ENCODE data around the gene CRIP2.

Gene CRIP2

GRCh38 chr14:105460616-105461015, 14.0 kb upstream of the CRIP2 start:
- DNase-seq (ENCODE audit: low read depth) = no peak
- no peak overlapping the region for H3K4me3 ChIP-seq (ENCODE audit: low read depth, low read length)
- no peak for TF ChIP-seq CTCF (conservative IDR thresholded peaks at IDR 0.05; ENCODE audit: low read depth, low read length)

GRCh38 chr14:105461903-105462302, 12.7 kb upstream of the CRIP2 start:
- TF ChIP-seq CTCF (conservative IDR thresholded peaks at IDR 0.05; ENCODE audit: low read depth, low read length) = no peak
- H3K4me3 ChIP-seq (ENCODE audit: low read depth, low read length) = no peak overlapping the region
- DNase-seq (ENCODE audit: low read depth) = no peak

- no peak for TF ChIP-seq CTCF (conservative IDR thresholded peaks at IDR 0.05; ENCODE audit: low read depth, low read length)
- DNase-seq (ENCODE audit: low read depth) = no peak
- no peak overlapping the region for H3K4me3 ChIP-seq (ENCODE audit: low read depth, low read length)
These were observed 10.1 kb upstream of the CRIP2 start for GRCh38 chr14:105464501-105464900.

GRCh38 chr14:105465209-105466031, 9.2 kb upstream of the CRIP2 start:
- no peak for TF ChIP-seq CTCF (conservative IDR thresholded peaks at IDR 0.05; ENCODE audit: low read depth, low read length)
- H3K4me3 ChIP-seq (ENCODE audit: low read depth, low read length) = no peak overlapping the region
- peak; percentile 41 for DNase-seq (ENCODE audit: low read depth)

- no peak overlapping the region for H3K4me3 ChIP-seq (ENCODE audit: low read depth, low read length)
- TF ChIP-seq CTCF (conservative IDR thresholded peaks at IDR 0.05; ENCODE audit: low read depth, low read length) = no peak
These were observed 7.9 kb upstream of the CRIP2 start for GRCh38 chr14:105466531-105467248.

GRCh38 chr14:105467249-105467941, 7.2 kb upstream of the CRIP2 start:
- no peak for TF ChIP-seq CTCF (conservative IDR thresholded peaks at IDR 0.05; ENCODE audit: low read depth, low read length)
- DNase-seq (ENCODE audit: low read depth) = no peak
- H3K4me3 ChIP-seq (ENCODE audit: low read depth, low read length) = no peak overlapping the region

More at GRCh38 chr14:105466531-105467248, 7.9 kb upstream of the CRIP2 start:
- no peak for DNase-seq (ENCODE audit: low read depth)

Data from choroid plexus epithelial cell (primary cell).